KMS-11 (cell line): ENCODE data around the gene CR1L.

Source experiments
- H2AFZ ChIP-seq: fragments of 200-600 bp; sonication (generic); 2 replicates; pipeline ENCODE4 v1.6.1; 2016; ENCODE audit warnings: antibody characterized with exemption, mixed run types, low read depth
- H3K27ac ChIP-seq: fragments of 200-600 bp; sonication (generic); 2 replicates; pipeline ENCODE4 v1.6.1; 2016; ENCODE audit warnings: mild to moderate bottlenecking, mixed run types
- H3K27me3 ChIP-seq: fragments of 200-600 bp; sonication (generic); 2 replicates; pipeline ENCODE4 v1.6.1; 2017; ENCODE audit warnings: mild to moderate bottlenecking, low read depth, mixed run types, moderate library complexity; ENCODE audit not compliant: insufficient read depth
- H3K36me3 ChIP-seq: fragments of 200-600 bp; sonication (generic); 2 replicates; pipeline ENCODE4 v1.6.1; 2017; ENCODE audit warnings: mild to moderate bottlenecking, mixed run types; ENCODE audit not compliant: insufficient read depth
- H3K4me1 ChIP-seq: fragments of 200-600 bp; sonication (generic); 2 replicates; pipeline ENCODE4 v1.6.1; 2016; ENCODE audit warnings: mild to moderate bottlenecking, low read depth, mixed run types; ENCODE audit not compliant: poor library complexity, severe bottlenecking
- H3K4me2 ChIP-seq: fragments of 200-600 bp; sonication (generic); 2 replicates; pipeline ENCODE4 v1.7.0; 2016; ENCODE audit warnings: mild to moderate bottlenecking, mixed run types
- H3K4me3 ChIP-seq: fragments of 200-600 bp; sonication (generic); IDR thresholded peaks from 2 replicates; pipeline ENCODE4 v1.6.1; 2017; ENCODE audit warnings: low read depth, low read length, mixed read lengths; ENCODE audit not compliant: insufficient read depth
- H3K79me2 ChIP-seq: fragments of 200-600 bp; sonication (generic); 2 replicates; pipeline ENCODE4 v1.6.1; 2016; ENCODE audit warnings: low read depth, mixed run types; ENCODE audit not compliant: insufficient read depth
- H3K9ac ChIP-seq: fragments of 200-600 bp; sonication (generic); 2 replicates; pipeline ENCODE4 v1.6.1; 2016; ENCODE audit warnings: mild to moderate bottlenecking, mixed run types
- H4K20me1 ChIP-seq: fragments of 200-600 bp; sonication (generic); 2 replicates; pipeline ENCODE4 v1.6.1; 2016; ENCODE audit warnings: mild to moderate bottlenecking, mixed run types; ENCODE audit not compliant: insufficient read depth
- CTCF ChIP-seq: fragments of 200-600 bp; sonication (generic); conservative IDR thresholded peaks from 2 replicates; pipeline ENCODE4 v1.6.1; 2017; ENCODE audit warnings: low read depth, mild to moderate bottlenecking, antibody characterized with exemption, low read length, moderate library complexity, mixed read lengths

The CR1L gene

DNA sequence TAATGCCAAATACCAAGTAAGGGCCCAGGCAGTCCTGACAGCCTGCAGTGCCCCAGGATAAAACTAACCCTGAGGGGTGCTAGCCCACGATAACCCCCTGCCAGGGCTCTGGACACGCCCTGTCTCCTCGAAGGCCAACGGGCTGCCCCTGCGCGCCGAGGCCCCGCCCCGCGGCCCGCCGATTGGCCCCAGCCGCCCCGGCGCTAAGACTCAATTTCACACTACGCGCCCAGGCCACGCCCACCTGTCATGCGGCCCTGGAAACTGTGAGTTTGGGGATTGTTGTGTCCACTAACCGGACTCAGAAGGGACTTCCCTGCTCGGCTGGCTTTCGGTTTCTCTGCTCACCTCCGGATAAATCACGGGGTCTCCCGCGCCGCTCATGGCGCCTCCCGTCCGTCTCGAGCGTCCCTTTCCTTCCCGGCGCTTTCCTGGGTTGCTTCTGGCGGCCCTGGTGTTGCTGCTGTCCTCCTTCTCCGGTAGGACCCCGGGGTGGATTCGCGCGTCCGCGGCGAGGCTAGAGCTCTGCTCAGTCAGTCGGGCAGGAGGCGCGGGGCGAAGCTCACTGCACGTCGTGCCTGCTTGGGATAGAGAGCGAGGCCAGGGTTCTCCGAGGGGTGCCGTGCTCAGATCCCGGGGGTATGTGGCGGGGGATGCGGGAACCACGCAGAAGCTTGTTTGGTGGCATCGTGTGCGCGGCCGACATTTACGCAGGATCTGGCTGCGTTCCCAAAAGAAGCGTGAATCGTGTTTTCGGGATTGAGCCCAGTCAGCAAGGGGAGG, at the start of gene CR1L:
TSS of gene CR1L (plus strand) at position 282 of the 783 bp plus-strand sequence. CDS start at position 383, 101 bp downstream.
- Histone ChIP-seq H3K27ac (no peak within 1 kb of the TSS), H3K36me3 (no peaks in the 10 kb centered on the region), H3K4me3 (no peak within 1 kb of the TSS), H3K79me2 (no peaks in the 10 kb centered on the region), H2AFZ (no peak within 1 kb of the TSS), H4K20me1 (no peaks in the 10 kb centered on the region), H3K27me3 (no peaks in the 10 kb centered on the region), H3K9ac (no peak within 1 kb of the TSS), H3K4me2 (no peak within 1 kb of the TSS), H3K4me1 (no peaks in the 10 kb centered on the region)
- TF ChIP-seq CTCF, result no peak

GRCh38 chr1:207603777-207604176, 41.2 kb upstream of the CR1L start:
- Histone ChIP-seq H4K20me1 (no peaks in the 10 kb centered on the region), H3K79me2 (no peaks in the 10 kb centered on the region), H3K4me3 (no peak overlapping the region), H3K4me1 (no peaks in the 10 kb centered on the region), H3K4me2 (no peak overlapping the region), H3K36me3 (no peaks in the 10 kb centered on the region), H3K27ac (no peak overlapping the region), H2AFZ (no peak overlapping the region), H3K27me3 (no peaks in the 10 kb centered on the region), H3K9ac (no peak overlapping the region)
- no peak for TF ChIP-seq CTCF

- H2AFZ ChIP-seq, result no peak overlapping the region
- H4K20me1 ChIP-seq, result no peaks in the 10 kb centered on the region
- H3K27me3 ChIP-seq, result no peaks in the 10 kb centered on the region
- H3K27ac ChIP-seq, result no peak overlapping the region
- H3K36me3 ChIP-seq, result no peaks in the 10 kb centered on the region
- no peaks in the 10 kb centered on the region for H3K79me2 ChIP-seq
- TF ChIP-seq CTCF, result no peak
- H3K4me2 ChIP-seq, result no peak overlapping the region
- H3K4me3 ChIP-seq, result no peak overlapping the region
- H3K9ac ChIP-seq, result no peak overlapping the region
- H3K4me1 ChIP-seq, result no peaks in the 10 kb centered on the region
Measured at GRCh38 chr1:207605444-207606361, 39.2 kb upstream of the CR1L start.

DNA sequence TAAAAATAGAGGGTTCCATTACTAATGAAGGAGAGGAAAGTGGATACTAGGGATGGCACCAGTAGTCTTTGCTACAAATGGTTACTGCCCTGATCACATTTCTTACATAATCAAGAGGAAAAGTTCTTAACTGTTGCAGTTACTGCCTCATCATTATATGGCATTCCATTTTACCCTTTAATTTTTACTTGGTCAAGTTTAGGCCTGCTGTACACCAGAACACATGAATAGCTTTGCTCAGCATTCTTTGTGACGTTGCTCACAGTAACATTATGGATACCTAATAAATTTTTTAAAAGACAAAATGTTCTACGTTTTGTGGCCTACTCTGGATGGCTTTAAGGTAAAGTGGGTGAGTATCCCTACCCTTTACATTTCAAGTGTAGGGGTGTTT, 38.6 kb upstream of the CR1L start:
- Histone ChIP-seq H4K20me1 (no peaks in the 10 kb centered on the region), H2AFZ (no peak overlapping the region), H3K27ac (no peak overlapping the region), H3K36me3 (no peaks in the 10 kb centered on the region), H3K27me3 (no peaks in the 10 kb centered on the region), H3K4me2 (no peak overlapping the region), H3K4me3 (no peak overlapping the region), H3K9ac (no peak overlapping the region), H3K79me2 (no peaks in the 10 kb centered on the region), H3K4me1 (no peaks in the 10 kb centered on the region)
- TF ChIP-seq CTCF, result no peak
